ENCODE data around the gene HBA1. TPM values are rescaled to one million over a fixed set of nuclear protein-coding genes. Genes with fewer than 3 reads are reported as not detected.
"Not testable (repeated sequence)": the region's sequence is repeated elsewhere in the genome, so short reads cannot be mapped to it uniquely, and the experiment has no call there.

HBA1 gene
- total RNA-seq, 1 donor from 2014 or later, result 2,922 TPM

- no peaks in the 10 kb centered on the region for H3K27me3 ChIP-seq (ENCODE audit: control insufficient read depth in 3 of 3, insufficient read depth in 3 of 3, low read length in 3 of 3)
- H3K9ac ChIP-seq (ENCODE audit: low read depth in 1 of 3, low read length in 3 of 3), result no peak overlapping the region
- H3K27ac ChIP-seq (ENCODE audit: low read depth, low read length), result no peak overlapping the region
- no peaks in the 10 kb centered on the region for H3K4me1 ChIP-seq (ENCODE audit: control insufficient read depth in 3 of 3, insufficient read depth in 3 of 3, low read length in 3 of 3)
- H3K9me3 ChIP-seq (ENCODE audit: control insufficient read depth in 3 of 3, low read length in 3 of 3), result no peaks in the 10 kb centered on the region
- H3K36me3 ChIP-seq (ENCODE audit: control insufficient read depth in 3 of 3, insufficient read depth in 3 of 3, low read length in 3 of 3), result peaks cover 65 to 74% (median 74%) of the 10 kb centered on the region in 3 donors
- no peak overlapping the region for H3K4me3 ChIP-seq (ENCODE audit: low read length in 3 of 3)
Measured at GRCh38 chr16:194516-194915, 18.0 kb downstream of the HBA1 start.

- no peaks in the 10 kb centered on the region for H3K9me3 ChIP-seq (ENCODE audit: control insufficient read depth in 3 of 3, low read length in 3 of 3)
Measured at GRCh38 chr16:200388-200787, 23.9 kb downstream of the HBA1 start.

GRCh38 chr16:203246-203645 lies 26.8 kb downstream of the HBA1 start:
- Histone ChIP-seq H3K27me3 (ENCODE audit: control insufficient read depth in 3 of 3, insufficient read depth in 3 of 3, low read length in 3 of 3) (no peaks in the 10 kb centered on the region), H3K4me1 (ENCODE audit: control insufficient read depth in 3 of 3, insufficient read depth in 3 of 3, low read length in 3 of 3) (no peaks in the 10 kb centered on the region), H3K27ac (ENCODE audit: low read depth, low read length) (no peak overlapping the region), H3K9me3 (ENCODE audit: control insufficient read depth in 3 of 3, low read length in 3 of 3) (no peaks in the 10 kb centered on the region), H3K9ac (ENCODE audit: low read depth in 1 of 3, low read length in 3 of 3) (no peak overlapping the region), H3K4me3 (ENCODE audit: low read length in 3 of 3) (no peak overlapping the region), H3K36me3 (ENCODE audit: control insufficient read depth in 3 of 3, insufficient read depth in 3 of 3, low read length in 3 of 3) (peaks cover 36 to 59% (median 56%) of the 10 kb centered on the region in 3 donors)

More at GRCh38 chr16:200388-200787, 23.9 kb downstream of the HBA1 start:
- Histone ChIP-seq H3K4me3 (ENCODE audit: low read length in 3 of 3) (no peak overlapping the region), H3K36me3 (ENCODE audit: control insufficient read depth in 3 of 3, insufficient read depth in 3 of 3, low read length in 3 of 3) (peaks cover 39 to 52% (median 49%) of the 10 kb centered on the region in 3 donors), H3K27me3 (ENCODE audit: control insufficient read depth in 3 of 3, insufficient read depth in 3 of 3, low read length in 3 of 3) (no peaks in the 10 kb centered on the region), H3K4me1 (ENCODE audit: control insufficient read depth in 3 of 3, insufficient read depth in 3 of 3, low read length in 3 of 3) (no peaks in the 10 kb centered on the region), H3K9ac (ENCODE audit: low read depth in 1 of 3, low read length in 3 of 3) (no peak overlapping the region), H3K27ac (ENCODE audit: low read depth, low read length) (no peak overlapping the region)

- H3K27me3 ChIP-seq (ENCODE audit: control insufficient read depth in 3 of 3, insufficient read depth in 3 of 3, low read length in 3 of 3); H3K4me3 ChIP-seq (ENCODE audit: low read length in 3 of 3); H3K9ac ChIP-seq (ENCODE audit: low read depth in 1 of 3, low read length in 3 of 3); H3K27ac ChIP-seq (ENCODE audit: low read depth, low read length); H3K9me3 ChIP-seq (ENCODE audit: control insufficient read depth in 3 of 3, low read length in 3 of 3); H3K4me1 ChIP-seq (ENCODE audit: control insufficient read depth in 3 of 3, insufficient read depth in 3 of 3, low read length in 3 of 3): not testable (repeated sequence)
- peaks cover 30 to 55% (median 55%) of the 10 kb centered on the region in 3 donors for H3K36me3 ChIP-seq (ENCODE audit: control insufficient read depth in 3 of 3, insufficient read depth in 3 of 3, low read length in 3 of 3)
Measured at GRCh38 chr16:204046-204445, 27.6 kb downstream of the HBA1 start.

- H3K4me3 ChIP-seq (ENCODE audit: low read length in 3 of 3); H3K4me1 ChIP-seq (ENCODE audit: control insufficient read depth in 3 of 3, insufficient read depth in 3 of 3, low read length in 3 of 3); H3K9me3 ChIP-seq (ENCODE audit: control insufficient read depth in 3 of 3, low read length in 3 of 3); H3K27me3 ChIP-seq (ENCODE audit: control insufficient read depth in 3 of 3, insufficient read depth in 3 of 3, low read length in 3 of 3); H3K9ac ChIP-seq (ENCODE audit: low read depth in 1 of 3, low read length in 3 of 3): not testable (repeated sequence)
- peak overlapping the region; percentile 32 for H3K27ac ChIP-seq (ENCODE audit: low read depth, low read length)
- H3K36me3 ChIP-seq (ENCODE audit: control insufficient read depth in 3 of 3, insufficient read depth in 3 of 3, low read length in 3 of 3), result peaks cover 26 to 53% (median 49%) of the 10 kb centered on the region in 3 donors
Measured at GRCh38 chr16:209359-209758, 32.9 kb downstream of the HBA1 start.

GRCh38 chr16:211631-212180 lies 35.2 kb downstream of the HBA1 start:
- H3K27me3 ChIP-seq (ENCODE audit: control insufficient read depth in 3 of 3, insufficient read depth in 3 of 3, low read length in 3 of 3); H3K9ac ChIP-seq (ENCODE audit: low read depth in 1 of 3, low read length in 3 of 3); H3K4me1 ChIP-seq (ENCODE audit: control insufficient read depth in 3 of 3, insufficient read depth in 3 of 3, low read length in 3 of 3); H3K9me3 ChIP-seq (ENCODE audit: control insufficient read depth in 3 of 3, low read length in 3 of 3); H3K27ac ChIP-seq (ENCODE audit: low read depth, low read length); H3K4me3 ChIP-seq (ENCODE audit: low read length in 3 of 3): not testable (repeated sequence)
- H3K36me3 ChIP-seq (ENCODE audit: control insufficient read depth in 3 of 3, insufficient read depth in 3 of 3, low read length in 3 of 3), result peaks cover 25 to 43% (median 42%) of the 10 kb centered on the region in 3 donors

- Histone ChIP-seq H3K4me3 (ENCODE audit: low read length in 3 of 3) (no peak overlapping the region), H3K9ac (ENCODE audit: low read depth in 1 of 3, low read length in 3 of 3) (no peak overlapping the region), H3K27me3 (ENCODE audit: control insufficient read depth in 3 of 3, insufficient read depth in 3 of 3, low read length in 3 of 3) (no peaks in the 10 kb centered on the region), H3K4me1 (ENCODE audit: control insufficient read depth in 3 of 3, insufficient read depth in 3 of 3, low read length in 3 of 3) (peaks cover 0 to 10% (median 8%) of the 10 kb centered on the region in 3 donors), H3K27ac (ENCODE audit: low read depth, low read length) (peak overlapping the region; percentile 5), H3K9me3 (ENCODE audit: control insufficient read depth in 3 of 3, low read length in 3 of 3) (no peaks in the 10 kb centered on the region), H3K36me3 (ENCODE audit: control insufficient read depth in 3 of 3, insufficient read depth in 3 of 3, low read length in 3 of 3) (peaks cover 26 to 40% (median 38%) of the 10 kb centered on the region in 3 donors)
Measured at GRCh38 chr16:212999-213398, 36.5 kb downstream of the HBA1 start.

- H3K27ac ChIP-seq (ENCODE audit: low read depth, low read length), result no peak overlapping the region
- no peaks in the 10 kb centered on the region for H3K4me1 ChIP-seq (ENCODE audit: control insufficient read depth in 3 of 3, insufficient read depth in 3 of 3, low read length in 3 of 3)
- H3K9ac ChIP-seq (ENCODE audit: low read depth in 1 of 3, low read length in 3 of 3), result no peak overlapping the region
- H3K36me3 ChIP-seq (ENCODE audit: control insufficient read depth in 3 of 3, insufficient read depth in 3 of 3, low read length in 3 of 3), result peaks cover 25 to 54% (median 47%) of the 10 kb centered on the region in 3 donors
- no peaks in the 10 kb centered on the region for H3K27me3 ChIP-seq (ENCODE audit: control insufficient read depth in 3 of 3, insufficient read depth in 3 of 3, low read length in 3 of 3)
- no peak overlapping the region for H3K4me3 ChIP-seq (ENCODE audit: low read length in 3 of 3)
- H3K9me3 ChIP-seq (ENCODE audit: control insufficient read depth in 3 of 3, low read length in 3 of 3), result no peaks in the 10 kb centered on the region
Measured at GRCh38 chr16:220021-220420, 43.5 kb downstream of the HBA1 start.

Small RNAs within 50 kb of the gene (small RNA-seq; reads per million reads assigned to genes)
- not detected for gene RF00019

Other genes with a start within 250 kb of the HBA1 start
- gene POLR3K, start 123.1 kb upstream of the HBA1 start, total RNA-seq, result 4.2 TPM
- 16.2 TPM for gene SNRNP25, start 122.9 kb upstream of the HBA1 start, total RNA-seq
- gene RHBDF1, start 104.0 kb upstream of the HBA1 start, total RNA-seq, result 19.8 TPM
- gene MPG, start 98.5 kb upstream of the HBA1 start, total RNA-seq, result 72.0 TPM
- 12.5 TPM for gene NPRL3, start 38.0 kb upstream of the HBA1 start, total RNA-seq
- 1.0 TPM for gene HBZ, start 24.0 kb upstream of the HBA1 start, total RNA-seq
- 151 TPM for gene HBM, start 10.7 kb upstream of the HBA1 start, total RNA-seq
- 5,761 TPM for gene HBA2, start 3.8 kb upstream of the HBA1 start, total RNA-seq
- gene HBQ1, start 3.8 kb downstream of the HBA1 start, total RNA-seq, result 14.1 TPM
- gene LUC7L, start 52.8 kb downstream of the HBA1 start, total RNA-seq, result 38.1 TPM
- 23.5 TPM for gene FAM234A, start 58.1 kb downstream of the HBA1 start, total RNA-seq
- gene RGS11, start 99.3 kb downstream of the HBA1 start, total RNA-seq, result 0.52 TPM
- gene ARHGDIG, start 103.9 kb downstream of the HBA1 start, total RNA-seq, result 1.0 TPM
- gene PDIA2, start 106.5 kb downstream of the HBA1 start, total RNA-seq, result under 0.01 TPM
- gene AXIN1, start 176.0 kb downstream of the HBA1 start, total RNA-seq, result 8.9 TPM
- gene MRPL28, start 193.9 kb downstream of the HBA1 start, total RNA-seq, result 43.3 TPM
- 11.0 TPM for gene PGAP6, start 205.3 kb downstream of the HBA1 start, total RNA-seq
- gene NME4, start 220.5 kb downstream of the HBA1 start, total RNA-seq, result 21.4 TPM
- gene DECR2, start 225.2 kb downstream of the HBA1 start, total RNA-seq, result 2.6 TPM
- 5.2 TPM for gene RAB11FIP3, start 249.0 kb downstream of the HBA1 start, total RNA-seq